Mucosa of gallbladder (tissue), 1 donor: ENCODE data around the gene SPRR3. TPM values are rescaled to one million over a fixed set of nuclear protein-coding genes. Genes with fewer than 3 reads are reported as not detected.

ENCODE experiments used
- DNase-seq: peaks from one replicate; pipeline ENCODE4 v3.0.0-alpha.2; 2020; ENCODE audit warnings: low spot score
- total RNA-seq: library from RNA; stranded (reverse); gene quantifications from one replicate; pipeline ENCODE4 v1.2.1, GENCODE V29; 2021
- donor health status: DM: no; HTN: no; CAD: no.

SPRR3 gene
- total RNA-seq, 1 donor from 2014 or later = 42.5 TPM

- no peak for DNase-seq
Observed at GRCh38 chr1:153049211-153049610, 47.7 kb downstream of the SPRR3 start.

Other genes with a start within 250 kb of the SPRR3 start
- not detected for gene KPRP, start 243.7 kb upstream of the SPRR3 start, total RNA-seq
- gene LCE1F, start 226.6 kb upstream of the SPRR3 start, total RNA-seq = not detected
- gene LCE1E, start 215.5 kb upstream of the SPRR3 start, total RNA-seq = not detected
- not detected for gene LCE1D, start 205.0 kb upstream of the SPRR3 start, total RNA-seq
- gene LCE1C, start 195.1 kb upstream of the SPRR3 start, total RNA-seq = not detected
- gene LCE1B, start 189.8 kb upstream of the SPRR3 start, total RNA-seq = not detected
- not detected for gene LCE1A, start 174.3 kb upstream of the SPRR3 start, total RNA-seq
- gene LCE6A, start 158.9 kb upstream of the SPRR3 start, total RNA-seq = not detected
- not detected for gene LCE7A, start 141.8 kb upstream of the SPRR3 start, total RNA-seq
- not detected for gene SMCP, start 123.4 kb upstream of the SPRR3 start, total RNA-seq
- not detected for gene IVL, start 93.2 kb upstream of the SPRR3 start, total RNA-seq
- gene SPRR5, start 54.5 kb upstream of the SPRR3 start, total RNA-seq = not detected
- not detected for gene SPRR4, start 31.1 kb upstream of the SPRR3 start, total RNA-seq
- not detected for gene SPRR1A, start 17.7 kb upstream of the SPRR3 start, total RNA-seq
- gene SPRR1B, start 29.5 kb downstream of the SPRR3 start, total RNA-seq = not detected
- not detected for gene SPRR2D, start 39.4 kb downstream of the SPRR3 start, total RNA-seq
- not detected for gene SPRR2A, start 55.8 kb downstream of the SPRR3 start, total RNA-seq
- gene SPRR2B, start 69.9 kb downstream of the SPRR3 start, total RNA-seq = not detected
- not detected for gene SPRR2E, start 92.8 kb downstream of the SPRR3 start, total RNA-seq
- gene SPRR2F, start 111.8 kb downstream of the SPRR3 start, total RNA-seq = not detected
- gene SPRR2G, start 149.1 kb downstream of the SPRR3 start, total RNA-seq = not detected
- not detected for gene LELP1, start 201.7 kb downstream of the SPRR3 start, total RNA-seq
- not detected for gene PRR9, start 215.8 kb downstream of the SPRR3 start, total RNA-seq